ENCODE results near the gene DACH1.

GRCh38 chr13:71677124-71677523 is 189.9 kb downstream of the DACH1 start:
- TF ChIP-seq CTCF (conservative IDR thresholded peaks at IDR 0.05 in 1 of 2, IDR thresholded peaks at IDR 0.05 in 1 of 2; ENCODE audit: low read depth in 1 of 2, low read length in 2 of 2) = no peak
- no peak for TF ChIP-seq EZH2 (IDR thresholded peaks at IDR 0.05; ENCODE audit: low read length, missing control alignments)

All from fibroblast of lung (primary cell).